Measurements from ENCODE around the gene ATG7.

GRCh38 chr3:11364181-11364580 is 92.0 kb downstream of the ATG7 start:
- TF ChIP-seq CTCF (IDR thresholded peaks at IDR 0.05) = no peak
- no peak for TF ChIP-seq POLR2A (IDR thresholded peaks at IDR 0.05)

Data from thyroid gland (tissue), 4 donors.